HCT116 (cell line): ENCODE data around the gene C16orf78. TPM values are rescaled to one million over a fixed set of nuclear protein-coding genes. Genes with fewer than 3 reads are reported as not detected.

Experiments used
- ATAC-seq: fragments of 200-7000 bp; cut with Tn5 transposase; 2 replicates; pipeline ENCODE4 v1.9.1; 2020; ENCODE audit warnings: mild to moderate bottlenecking, moderate library complexity
- BruUV-seq: library from RNA; stranded (reverse); fragments of 400-500 nt; replicated peaks from 2 replicates; lab custom pipeline; 2021; lab: Mats Ljungman, UMichigan
- CTCF ChIA-PET: fragments of 300-600 bp; sonication (Branson Sonifier 250); formaldehyde crosslinking; loops from one replicate; lab custom pipeline; 2021; ENCODE audit warnings: antibody characterized with exemption; lab: Charles Lee
- POLR2A ChIA-PET: fragments of 300-600, 350-600 bp; sonication (Branson Sonifier 250); formaldehyde crosslinking; loops from one replicate; lab custom pipeline; 2021; ENCODE audit warnings: antibody characterized with exemption; lab: Charles Lee
- RAD21 ChIA-PET, 2 experiments: fragments of 300-600 bp; sonication (Branson Sonifier 250); formaldehyde crosslinking; loops; one replicate each; lab custom pipeline; 2023; ENCODE audit warnings: low total read pairs in 2 of 2; ENCODE audit not compliant: uncharacterized antibody in 2 of 2, unreplicated experiment in 2 of 2, low non-redundant PET in 1 of 2; lab: Charles Lee
- DNase-seq: peaks from one replicate; pipeline ENCODE4 v3.0.0-alpha.2; 2010; ENCODE audit warnings: low read depth, low spot score
- H2AFZ ChIP-seq: fragments of 200-600 bp; shearing (Covaris generic), sonication (generic); 2 replicates; pipeline ENCODE4 v1.6.1; 2017; ENCODE audit warnings: low read depth, mixed run types, mixed read lengths, antibody characterized with exemption, low read length; ENCODE audit not compliant: poor library complexity, severe bottlenecking
- H3K27ac ChIP-seq: 2 replicates; pipeline ENCODE4 v1.5.1; 2012; ENCODE audit warnings: low read depth, low read length
- H3K27me3 ChIP-seq: fragments of 200-600 bp; sonication (generic); 2 replicates; pipeline ENCODE4 v1.6.1; 2016; ENCODE audit warnings: mixed run types, low read length, mixed read lengths; ENCODE audit not compliant: insufficient read depth
- H3K36me3 ChIP-seq, 2 experiments: fragments of 200-500 bp in 1 of 2; fragments of 200-600 bp in 1 of 2; sonication (Bioruptor generic) in 1 of 2; sonication (generic) in 1 of 2; 2 replicates each; pipeline versions ENCODE4 v1.5.1 to v1.6.1; 2014 to 2016; ENCODE audit warnings: low read length in 2 of 2, inconsistent platforms in 1 of 2, mixed read lengths in 1 of 2, mixed run types in 1 of 2; ENCODE audit not compliant: insufficient read depth in 2 of 2, control insufficient read depth in 1 of 2
- H3K4me1 ChIP-seq, 2 experiments: fragments of 200-600 bp in 1 of 2; sonication (generic) in 1 of 2; 2 replicates each; pipeline versions ENCODE4 v1.5.1 to v1.6.1; 2012 to 2017; ENCODE audit warnings: low read length in 2 of 2, inconsistent platforms in 1 of 2, mild to moderate bottlenecking in 1 of 2, mixed read lengths in 1 of 2, mixed run types in 1 of 2, moderate library complexity in 1 of 2; ENCODE audit not compliant: insufficient read depth in 2 of 2, control insufficient read depth in 1 of 2
- H3K4me2 ChIP-seq: fragments of 200-600 bp; sonication (generic); 2 replicates; pipeline ENCODE4 v1.6.1; 2017; ENCODE audit warnings: mixed run types, low read length, mixed read lengths
- H3K4me3 ChIP-seq, 2 experiments: fragments of 200-600 bp in 1 of 2; sonication (generic) in 1 of 2; replicated peaks in 1 of 2; 2 replicates each; pipeline ENCODE4 v1.5.1; 2011 to 2016; ENCODE audit warnings: low read length in 2 of 2, control low read depth in 1 of 2, low read depth in 1 of 2, mild to moderate bottlenecking in 1 of 2, mixed read lengths in 1 of 2, mixed run types in 1 of 2
- H3K79me2 ChIP-seq: fragments of 200-600 bp; sonication (generic); 2 replicates; pipeline ENCODE4 v1.6.1; 2017; ENCODE audit warnings: mild to moderate bottlenecking, mixed run types, low read length, moderate library complexity, mixed read lengths; ENCODE audit not compliant: insufficient read depth
- H3K9ac ChIP-seq: fragments of 200-600 bp; sonication (generic); 2 replicates; pipeline ENCODE4 v1.6.1; 2016; ENCODE audit warnings: low read length, mixed read lengths
- H3K9me2 ChIP-seq: fragments of 200-600 bp; sonication (generic), shearing (Covaris generic); 2 replicates; pipeline ENCODE4 v1.6.1; 2017; ENCODE audit warnings: mixed run types, mild to moderate bottlenecking, moderate library complexity; ENCODE audit not compliant: insufficient read depth
- H3K9me3 ChIP-seq, 2 experiments: fragments of 200-500 bp in 1 of 2; fragments of 200-600 bp in 1 of 2; sonication (Bioruptor generic) in 1 of 2; sonication (generic) in 1 of 2; 2 replicates each; pipeline ENCODE4 v1.6.1; 2014 to 2017; ENCODE audit warnings: low read length in 2 of 2, mixed read lengths in 2 of 2, inconsistent platforms in 1 of 2, low read depth in 1 of 2, mild to moderate bottlenecking in 1 of 2, mixed run types in 1 of 2, moderate library complexity in 1 of 2; ENCODE audit not compliant: control insufficient read depth in 1 of 2, insufficient read depth in 1 of 2
- H4K20me1 ChIP-seq: fragments of 200-600 bp; sonication (generic), shearing (Covaris generic); 2 replicates; pipeline ENCODE4 v1.6.1; 2017; ENCODE audit warnings: mixed run types, mild to moderate bottlenecking, moderate library complexity; ENCODE audit not compliant: insufficient read depth
- CBX3 ChIP-seq: IDR thresholded peaks from 2 replicates; pipeline ENCODE4 v1.6.1; 2012; ENCODE audit warnings: low read depth
- CEBPB ChIP-seq: IDR thresholded peaks from 2 replicates; pipeline ENCODE4 v1.6.1; 2012; ENCODE audit warnings: low read depth
- ELF1 ChIP-seq: IDR thresholded peaks from 2 replicates; pipeline ENCODE4 v1.6.1; 2012; ENCODE audit warnings: low read depth, borderline replicate concordance
- EZH2phosphoT487 ChIP-seq: fragments of 200-600 bp; IDR thresholded peaks from 2 replicates; pipeline ENCODE4 v1.6.1; 2018; ENCODE audit warnings: antibody characterized with exemption, borderline replicate concordance
- FOSL1 ChIP-seq: IDR thresholded peaks from 2 replicates; pipeline ENCODE4 v1.6.1; 2012; ENCODE audit warnings: low read depth
- MAX ChIP-seq: IDR thresholded peaks from 2 replicates; pipeline ENCODE4 v1.6.1; 2012
- RAD21 ChIP-seq: IDR thresholded peaks from 2 replicates; pipeline ENCODE4 v1.6.1; 2012; ENCODE audit warnings: low read depth, mild to moderate bottlenecking
- REST ChIP-seq: IDR thresholded peaks from 2 replicates; pipeline ENCODE4 v1.6.1; 2012; ENCODE audit warnings: low read depth
- SIN3A ChIP-seq: IDR thresholded peaks from 2 replicates; pipeline ENCODE4 v1.6.1; 2012; ENCODE audit warnings: low read depth
- SRF ChIP-seq: IDR thresholded peaks from 2 replicates; pipeline ENCODE4 v1.6.1; 2012; ENCODE audit warnings: low read depth
- YY1 ChIP-seq: IDR thresholded peaks from 2 replicates; pipeline ENCODE4 v1.6.1; 2011; ENCODE audit warnings: low read length, low read depth, moderate library complexity, mild to moderate bottlenecking; ENCODE audit not compliant: insufficient replicate concordance; ENCODE audit errors: extremely low read depth
- intact Hi-C: fragments of 100-400 bp; cut with micrococcal nuclease; formaldehyde crosslinking; loops from 2 replicates; pipeline ENCODE4 v1.10.0; 2022
- total RNA-seq: library from RNA; stranded (reverse); gene quantifications from one replicate; pipeline ENCODE4 v1.2.1, GENCODE V29; 2021; ENCODE audit not compliant: unreplicated experiment

Gene C16orf78
- total RNA-seq, 1 experiment from 2014 or later = not detected

- TF ChIP-seq REST (no peak), ELF1 (no peak), EZH2phosphoT487 (no peak), MAX (no peak), SRF (no peak)
These were observed 26.2 kb downstream of the C16orf78 start (continued) for GRCh38 chr16:49399594-49400364.

GRCh38 chr16:49400611-49401010 lies 27.0 kb downstream of the C16orf78 start:
- no peak overlapping the region for H3K4me2 ChIP-seq
- ChIA-PET RAD21 (no interaction called here), CTCF (no interaction called here)
- BruUV-seq = no TSS peak
- H3K4me1 ChIP-seq = no peaks in the 10 kb centered on the region
- peaks cover 33% of the 10 kb centered on the region for H3K27me3 ChIP-seq
- no peak for TF ChIP-seq RAD21
- TF ChIP-seq SIN3A = no peak
- no peak for TF ChIP-seq CEBPB
- TF ChIP-seq REST = no peak
- TF ChIP-seq CBX3 = no peak
- no peak for TF ChIP-seq YY1
- TF ChIP-seq ELF1 = no peak
- TF ChIP-seq FOSL1 = no peak
- TF ChIP-seq, all 23 proteins: peak for 0
- H3K36me3 ChIP-seq = no peaks in the 10 kb centered on the region
- DNase-seq = no peak
- intact Hi-C loops = no loop called here
- H4K20me1 ChIP-seq = no peaks in the 10 kb centered on the region
- H3K4me3 ChIP-seq = no peak overlapping the region
- no peak overlapping the region for H2AFZ ChIP-seq
- H3K9me3 ChIP-seq = peaks cover 0 to 7% of the 10 kb centered on the region in 2 experiments; a peak in 1 of 4 replicates
- POLR2A ChIA-PET = no interaction called here
- no peak overlapping the region for H3K27ac ChIP-seq
- no peaks in the 10 kb centered on the region for H3K79me2 ChIP-seq
- H3K9me2 ChIP-seq = no peaks in the 10 kb centered on the region
- no peak for ATAC-seq
- H3K9ac ChIP-seq = no peak overlapping the region
